H1 (cell line): ENCODE data around the gene PKN1. TPM values are rescaled to one million over a fixed set of nuclear protein-coding genes. Genes with fewer than 3 reads are reported as not detected.
A peak's percentile ranks its signal among the peaks of the same experiment; 100 is the strongest.

Source experiments
- CTCF ChIA-PET: fragments of 300-600 bp; sonication (Branson Sonifier 250); formaldehyde crosslinking; loops from one replicate; lab custom pipeline; 2021; ENCODE audit not compliant: partially characterized antibody; lab: Charles Lee
- POLR2A ChIA-PET: fragments of 300-600 bp; sonication (Branson Sonifier 250); formaldehyde crosslinking; loops from one replicate; lab custom pipeline; 2021; ENCODE audit warnings: inconsistent platforms; ENCODE audit not compliant: partially characterized antibody; lab: Charles Lee
- DNase-seq, 2 experiments: peaks; one replicate each; pipeline versions ENCODE4 v3.0.0 to v3.0.0-alpha.2; 2010 to 2022; ENCODE audit warnings: low spot score in 2 of 2, low read depth in 1 of 2, mixed read lengths in 1 of 2
- FAIRE-seq: peaks from 2 replicates; lab custom pipeline; 2011; peaks lifted over from hg19 to GRCh38; lab: Jason Lieb, UNC
- H2AFZ ChIP-seq: 2 replicates; pipeline ENCODE4 v1.8.1; 2012; ENCODE audit warnings: low read length, inconsistent platforms
- H2AK5ac ChIP-seq: 2 replicates; pipeline ENCODE4 v1.6.1; 2013; ENCODE audit warnings: low read depth, low read length
- H2BK120ac ChIP-seq: replicated peaks from 2 replicates; pipeline ENCODE3; 2013; ENCODE audit warnings: low read depth, low read length, inconsistent platforms
- H2BK12ac ChIP-seq: 2 replicates; pipeline ENCODE4 v1.6.1; 2013; ENCODE audit warnings: low read depth, low read length
- H2BK15ac ChIP-seq: 2 replicates; pipeline ENCODE4 v1.6.1; 2013; ENCODE audit warnings: low read length
- H2BK20ac ChIP-seq: 2 replicates; pipeline ENCODE4 v1.6.1; 2013; ENCODE audit warnings: low read length
- H2BK5ac ChIP-seq: 2 replicates; pipeline ENCODE4 v1.6.1; 2013; ENCODE audit warnings: low read depth, low read length
- H3K14ac ChIP-seq: 2 replicates; pipeline ENCODE4 v1.6.1; 2013; ENCODE audit warnings: inconsistent platforms; ENCODE audit not compliant: insufficient read length
- H3K18ac ChIP-seq: 2 replicates; pipeline ENCODE4 v1.6.1; 2013; ENCODE audit warnings: low read length; ENCODE audit errors: extremely low read depth
- H3K23ac ChIP-seq: 2 replicates; pipeline ENCODE4 v1.6.1; 2013; ENCODE audit warnings: inconsistent platforms; ENCODE audit not compliant: insufficient read length
- H3K23me2 ChIP-seq: 2 replicates; pipeline ENCODE4 v1.6.1; 2013; ENCODE audit warnings: low read depth, low read length
- H3K27ac ChIP-seq: 2 replicates; pipeline ENCODE4 v1.6.1; 2011; ENCODE audit warnings: low read depth, low read length, inconsistent platforms
- H3K27me3 ChIP-seq, 4 experiments: replicated peaks in 1 of 4; 1 replicate in 1 of 4; 2 replicates in 3 of 4; pipeline versions ENCODE4 v1.6.1 to v1.8.1; 2011 to 2013; ENCODE audit warnings: low read length in 3 of 4, mild to moderate bottlenecking in 3 of 4, inconsistent platforms in 2 of 4, mixed read lengths in 2 of 4, moderate library complexity in 1 of 4; ENCODE audit not compliant: control insufficient read depth in 3 of 4, insufficient read depth in 3 of 4; ENCODE audit errors: extremely low read depth in 1 of 4
- H3K36me3 ChIP-seq, 4 experiments: 2 replicates each; pipeline versions ENCODE4 v1.6.1 to v1.8.1; 2011 to 2013; ENCODE audit warnings: mild to moderate bottlenecking in 4 of 4, low read length in 3 of 4, moderate library complexity in 2 of 4, control low read depth in 1 of 4, inconsistent platforms in 1 of 4; ENCODE audit not compliant: insufficient read depth in 4 of 4, control insufficient read depth in 2 of 4
- H3K4ac ChIP-seq: replicated peaks from 2 replicates; pipeline ENCODE3; 2013; ENCODE audit warnings: low read length, low read depth, mixed read lengths, inconsistent platforms; ENCODE audit not compliant: insufficient read length
- H3K4me1 ChIP-seq, 4 experiments: replicated peaks in 1 of 4; 1 replicate in 1 of 4; 2 replicates in 3 of 4; pipeline versions ENCODE4 v1.6.1 to v1.8.1; 2011 to 2013; ENCODE audit warnings: low read length in 3 of 4, inconsistent platforms in 2 of 4, mixed read lengths in 1 of 4; ENCODE audit not compliant: insufficient read depth in 4 of 4, control insufficient read depth in 3 of 4
- H3K4me2 ChIP-seq, 2 experiments: 2 replicates each; pipeline versions ENCODE4 v1.6.1 to v1.8.1; 2011 to 2013; ENCODE audit warnings: low read depth in 2 of 2, low read length in 2 of 2, control low read depth in 1 of 2, inconsistent platforms in 1 of 2, mild to moderate bottlenecking in 1 of 2; ENCODE audit not compliant: insufficient read depth in 1 of 2
- H3K4me3 ChIP-seq, 4 experiments: fragments of 200-600, 300-600 bp in 1 of 4; sonication (generic), shearing (Covaris generic), sonication (Bioruptor Twin) in 1 of 4; 2 replicates each; pipeline versions ENCODE4 v1.5.1 to v1.8.1; 2011 to 2016; ENCODE audit warnings: low read length in 4 of 4, low read depth in 3 of 4, control low read depth in 2 of 4, inconsistent platforms in 2 of 4, mild to moderate bottlenecking in 2 of 4, mixed read lengths in 1 of 4, moderate library complexity in 1 of 4; ENCODE audit not compliant: insufficient read depth in 2 of 4; ENCODE audit errors: extremely low read depth in 1 of 4
- H3K56ac ChIP-seq: replicated peaks from 2 replicates; pipeline ENCODE3; 2013; ENCODE audit warnings: low read depth, mild to moderate bottlenecking, mixed read lengths, low read length, inconsistent platforms; ENCODE audit not compliant: insufficient read length
- H3K79me1 ChIP-seq: 2 replicates; pipeline ENCODE4 v1.6.1; 2013; ENCODE audit warnings: low read depth, low read length, control low read depth
- H3K79me2 ChIP-seq, 2 experiments: 2 replicates each; pipeline versions ENCODE4 v1.6.1 to v1.8.1; 2012 to 2013; ENCODE audit warnings: low read length in 2 of 2, mild to moderate bottlenecking in 2 of 2, inconsistent platforms in 1 of 2; ENCODE audit not compliant: insufficient read depth in 2 of 2, control insufficient read depth in 1 of 2
- H3K9ac ChIP-seq, 4 experiments: replicated peaks in 1 of 4; 1 replicate in 1 of 4; 2 replicates in 3 of 4; pipeline versions ENCODE4 v1.6.1 to v1.8.1; 2011 to 2013; ENCODE audit warnings: low read depth in 3 of 4, low read length in 3 of 4, control low read depth in 2 of 4, mild to moderate bottlenecking in 2 of 4, moderate library complexity in 2 of 4, inconsistent platforms in 1 of 4; ENCODE audit errors: extremely low read depth in 1 of 4
- H3K9me3 ChIP-seq, 2 experiments: 2 replicates each; pipeline versions ENCODE4 v1.6.1 to v1.8.1; 2012 to 2013; ENCODE audit warnings: mild to moderate bottlenecking in 2 of 2, moderate library complexity in 2 of 2, control low read depth in 1 of 2, inconsistent platforms in 1 of 2, low read depth in 1 of 2, low read length in 1 of 2, mixed read lengths in 1 of 2; ENCODE audit not compliant: insufficient read depth in 2 of 2
- H4K20me1 ChIP-seq, 2 experiments: replicated peaks in 1 of 2; 2 replicates each; pipeline versions ENCODE3 to v1.8.1; 2011 to 2013; ENCODE audit warnings: inconsistent platforms in 2 of 2, low read length in 2 of 2, mild to moderate bottlenecking in 1 of 2; ENCODE audit not compliant: insufficient read depth in 2 of 2, control insufficient read depth in 1 of 2
- H4K5ac ChIP-seq: 2 replicates; pipeline ENCODE4 v1.6.1; 2013; ENCODE audit warnings: low read length, low read depth, mixed read lengths, inconsistent platforms; ENCODE audit not compliant: insufficient read length
- H4K8ac ChIP-seq: 2 replicates; pipeline ENCODE4 v1.8.0; 2013; ENCODE audit warnings: mild to moderate bottlenecking, moderate library complexity, low read length, inconsistent platforms; ENCODE audit not compliant: insufficient read depth; ENCODE audit errors: extremely low read depth
- H4K91ac ChIP-seq: replicated peaks from 2 replicates; pipeline ENCODE3; 2013; ENCODE audit warnings: low read length, mixed read lengths, inconsistent platforms; ENCODE audit not compliant: insufficient read length
- BCL11A ChIP-seq, 2 experiments: IDR thresholded peaks; one replicate each; pipeline ENCODE4 v1.6.1; 2011; ENCODE audit warnings: low read depth in 2 of 2, low read length in 2 of 2, mild to moderate bottlenecking in 2 of 2
- FOSL1 ChIP-seq: IDR thresholded peaks from 2 replicates; pipeline ENCODE4 v1.6.1; 2011; ENCODE audit warnings: mild to moderate bottlenecking, low read depth, low read length, moderate library complexity; ENCODE audit not compliant: insufficient read depth
- HDAC6 ChIP-seq: IDR thresholded peaks from one replicate; pipeline ENCODE4 v1.7.1; 2012; ENCODE audit warnings: low read depth, mild to moderate bottlenecking, inconsistent platforms, low read length, moderate library complexity
- MAFK ChIP-seq: IDR thresholded peaks from 2 replicates; pipeline ENCODE4 v1.6.1; 2012; ENCODE audit warnings: low read depth, mild to moderate bottlenecking, improper control_type of control experiment, low read length
- POU5F1 ChIP-seq: IDR thresholded peaks from 2 replicates; pipeline ENCODE4 v1.6.1; 2011; ENCODE audit warnings: low read depth, mild to moderate bottlenecking, low read length, moderate library complexity
- RFX5 ChIP-seq: IDR thresholded peaks from 2 replicates; pipeline ENCODE4 v1.6.1; 2011; ENCODE audit warnings: low read depth, low read length, improper control_type of control experiment, borderline replicate concordance
- RNF2 ChIP-seq: fragments of 200-900, 300-1000 bp; sonication (generic); IDR thresholded peaks from 2 replicates; pipeline ENCODE4 v1.7.1; 2016; ENCODE audit warnings: borderline replicate concordance, low read depth, mild to moderate bottlenecking, antibody characterized with exemption, low read length; ENCODE audit not compliant: poor library complexity, severe bottlenecking; ENCODE audit errors: missing control alignments
- SUZ12 ChIP-seq: fragments of 200-600 bp; sonication (generic); IDR thresholded peaks from 2 replicates; pipeline ENCODE4 v1.6.1; 2012; ENCODE audit warnings: mild to moderate bottlenecking, inconsistent platforms, low read length, moderate library complexity, mixed read lengths
- WGBS, 2 experiments: shearing (Covaris generic) in 1 of 2; methylation state at CpG; one replicate each; pipeline versions ENCODE4 v1.1.6 to v1.1.7; 2013 to 2015; ENCODE audit warnings: low lambda C conversion rate in 2 of 2, mixed read lengths in 2 of 2, inconsistent platforms in 1 of 2, low coverage in 1 of 2, missing lambda C conversion rate in 1 of 2; ENCODE audit not compliant: insufficient replicate concordance in 2 of 2, insufficient coverage in 1 of 2, insufficient read length in 1 of 2; ENCODE audit errors: extremely low coverage in 1 of 2, missing lambda C conversion rate in 1 of 2; 5-methylcytosine and 5-hydroxymethylcytosine counted together
- polyA plus RNA-seq, 7 experiments: library from polyadenylated mRNA; depleted of rRNA in 3 of 7; stranded (reverse) in 5 of 7; unstranded in 2 of 7; fragments of >200 nt in 5 of 7; fragments of 200-250 nt in 2 of 7; gene quantifications; 1 replicate in 5 of 7; 2 replicates in 1 of 7; 4 replicates in 1 of 7; pipeline versions ENCODE4 v1.2.1 to v1.2.3, GENCODE V29; 2011 to 2013; ENCODE audit warnings: missing spikeins in 2 of 7, mixed read lengths in 2 of 7
- total RNA-seq: library from RNA; stranded (reverse); fragmentation: NEBNext Ultra II Directional; extraction: Animal tissue kit (Norgen Biotek cat#: 25700); gene quantifications from 2 replicates; pipeline ENCODE4 v1.2.1, GENCODE V29; 2021
- TF ChIP-seq, protein P1 (sequence below): IDR thresholded peaks from 2 replicates; pipeline ENCODE4 v1.6.1; 2011; ENCODE audit warnings: low read length, improper control_type of control experiment

The PKN1 gene
- total and polyA plus RNA-seq, 2 of the 8 experiments (the other 6 are each of a cell fraction or from before 2014, with no cell fraction given) = 65.2 to 162 TPM

DNA sequence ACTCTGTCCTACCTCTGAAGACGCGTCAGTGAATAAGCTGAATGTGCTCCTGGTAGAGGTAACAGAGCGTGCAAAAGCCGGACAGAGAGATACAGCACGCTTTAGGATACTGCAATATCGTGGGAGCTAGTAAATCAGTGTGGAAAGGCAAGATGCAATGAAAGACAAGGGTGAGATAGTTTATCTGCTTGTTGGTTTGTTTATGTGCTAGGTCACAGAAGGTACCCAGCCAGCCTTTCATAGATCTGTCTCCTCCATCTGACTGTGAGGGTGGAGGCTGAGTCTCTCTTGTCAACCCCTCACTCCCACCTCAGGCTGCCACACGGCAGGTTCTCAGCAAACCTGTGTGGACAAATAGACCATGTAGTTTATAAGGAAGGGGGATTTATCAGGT is 63.7 kb downstream of the PKN1 start:
- no peak overlapping the region for H3K14ac ChIP-seq
- H2BK12ac ChIP-seq = peak overlapping the region; percentile 2
- H4K8ac ChIP-seq = peak overlapping the region; percentile 29; the same call in 1 of the 2 replicates
- H3K79me2 ChIP-seq = peaks cover 0 to 11% of the 10 kb centered on the region in 2 experiments; a peak in 2 of 4 replicates
- H3K4me1 ChIP-seq = peaks cover 0 to 13% (median 6%) of the 10 kb centered on the region in 4 experiments; a peak in 5 of 7 replicates
- no peaks in the 10 kb centered on the region for H3K36me3 ChIP-seq
- peaks cover 3% of the 10 kb centered on the region for H3K79me1 ChIP-seq
- H3K18ac ChIP-seq = no peak overlapping the region
- no peak for DNase-seq
- no peaks in the 10 kb centered on the region for H3K27me3 ChIP-seq
- ChIA-PET POLR2A (interaction anchor here (1.1 to 6.0 kb wide), 11 partner anchors 9 to 29 kb away, joined by 3 to 45 read pairs (median 5); partner anchors contain the start of genes DNAJB1 and PTGER1), CTCF (interaction anchor here (1.1 to 3.8 kb wide), 7 partner anchors 8 to 60 kb away, joined by 3 to 24 read pairs (median 3); no protein-coding TSS in a partner anchor)
- no peak overlapping the region for H2BK5ac ChIP-seq
- no peak overlapping the region for H2AFZ ChIP-seq
- TF ChIP-seq MAFK (no peak), RNF2 (no peak), BCL11A (IDR thresholded peaks at IDR 0.05; ENCODE audit: low read depth in 2 of 2, low read length in 2 of 2) (no peak), POU5F1 (no peak), FOSL1 (no peak), HDAC6 (no peak), RFX5 (no peak), SUZ12 (no peak)
- TF ChIP-seq, protein P1, sequence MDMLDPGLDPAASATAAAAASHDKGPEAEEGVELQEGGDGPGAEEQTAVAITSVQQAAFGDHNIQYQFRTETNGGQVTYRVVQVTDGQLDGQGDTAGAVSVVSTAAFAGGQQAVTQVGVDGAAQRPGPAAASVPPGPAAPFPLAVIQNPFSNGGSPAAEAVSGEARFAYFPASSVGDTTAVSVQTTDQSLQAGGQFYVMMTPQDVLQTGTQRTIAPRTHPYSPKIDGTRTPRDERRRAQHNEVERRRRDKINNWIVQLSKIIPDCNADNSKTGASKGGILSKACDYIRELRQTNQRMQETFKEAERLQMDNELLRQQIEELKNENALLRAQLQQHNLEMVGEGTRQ = no peak
- no peak overlapping the region for H3K23ac ChIP-seq
- H4K20me1 ChIP-seq = peaks cover 0 to 8% of the 10 kb centered on the region in 2 experiments
- no peak overlapping the region for H3K27ac ChIP-seq
- peak overlapping the region; percentile 13 to 51; a peak in 3 of 4 replicates for H3K4me2 ChIP-seq
- peak overlapping the region; percentile 34 for H2BK120ac ChIP-seq
- WGBS, 2 experiments = 86% methylated on average over 7 of the region's 7 CpGs; no CpG with 5 or more reads in 1 of the 2 experiments
- no peak overlapping the region for H3K9ac ChIP-seq
- peak overlapping the region; percentile 19 for H4K5ac ChIP-seq
- peak overlapping the region; percentile 85; the same call in 1 of the 2 replicates for H2BK15ac ChIP-seq
- peak overlapping the region in 2 of 4 experiments; percentile 10 to 46; a peak in 2 of 8 replicates for H3K4me3 ChIP-seq
- no peak for FAIRE-seq
- H3K4ac ChIP-seq = no peak overlapping the region
- peak overlapping the region; percentile 2 for H4K91ac ChIP-seq
- no peak overlapping the region for H3K56ac ChIP-seq
- H2BK20ac ChIP-seq = no peak overlapping the region; the same call in 1 of the 2 replicates
- H2AK5ac ChIP-seq = peak overlapping the region; percentile 1; the same call in 1 of the 2 replicates
- no peaks in the 10 kb centered on the region for H3K9me3 ChIP-seq
- H3K23me2 ChIP-seq = peaks cover 7% of the 10 kb centered on the region; the same call in 1 of the 2 replicates
